H1 (cell line): ENCODE data around the gene GRIK4. TPM values are rescaled to one million over a fixed set of nuclear protein-coding genes. Genes with fewer than 3 reads are reported as not detected.
A peak's percentile ranks its signal among the peaks of the same experiment; 100 is the strongest.

ENCODE experiments used
- CTCF ChIA-PET: fragments of 300-600 bp; sonication (Branson Sonifier 250); formaldehyde crosslinking; loops from one replicate; lab custom pipeline; 2021; ENCODE audit not compliant: partially characterized antibody; lab: Charles Lee
- POLR2A ChIA-PET: fragments of 300-600 bp; sonication (Branson Sonifier 250); formaldehyde crosslinking; loops from one replicate; lab custom pipeline; 2021; ENCODE audit warnings: inconsistent platforms; ENCODE audit not compliant: partially characterized antibody; lab: Charles Lee
- DNase-seq, 2 experiments: peaks; one replicate each; pipeline versions ENCODE4 v3.0.0 to v3.0.0-alpha.2; 2010 to 2022; ENCODE audit warnings: low spot score in 2 of 2, low read depth in 1 of 2, mixed read lengths in 1 of 2
- FAIRE-seq: peaks from 2 replicates; lab custom pipeline; 2011; peaks lifted over from hg19 to GRCh38; lab: Jason Lieb, UNC
- H2AFZ ChIP-seq: 2 replicates; pipeline ENCODE4 v1.8.1; 2012; ENCODE audit warnings: low read length, inconsistent platforms
- H2AK5ac ChIP-seq: 2 replicates; pipeline ENCODE4 v1.6.1; 2013; ENCODE audit warnings: low read depth, low read length
- H2BK120ac ChIP-seq: replicated peaks from 2 replicates; pipeline ENCODE3; 2013; ENCODE audit warnings: low read depth, low read length, inconsistent platforms
- H2BK12ac ChIP-seq: 2 replicates; pipeline ENCODE4 v1.6.1; 2013; ENCODE audit warnings: low read depth, low read length
- H2BK15ac ChIP-seq: 2 replicates; pipeline ENCODE4 v1.6.1; 2013; ENCODE audit warnings: low read length
- H2BK20ac ChIP-seq: 2 replicates; pipeline ENCODE4 v1.6.1; 2013; ENCODE audit warnings: low read length
- H2BK5ac ChIP-seq: 2 replicates; pipeline ENCODE4 v1.6.1; 2013; ENCODE audit warnings: low read depth, low read length
- H3K14ac ChIP-seq: 2 replicates; pipeline ENCODE4 v1.6.1; 2013; ENCODE audit warnings: inconsistent platforms; ENCODE audit not compliant: insufficient read length
- H3K18ac ChIP-seq: 2 replicates; pipeline ENCODE4 v1.6.1; 2013; ENCODE audit warnings: low read length; ENCODE audit errors: extremely low read depth
- H3K23ac ChIP-seq: 2 replicates; pipeline ENCODE4 v1.6.1; 2013; ENCODE audit warnings: inconsistent platforms; ENCODE audit not compliant: insufficient read length
- H3K23me2 ChIP-seq: 2 replicates; pipeline ENCODE4 v1.6.1; 2013; ENCODE audit warnings: low read depth, low read length
- H3K27ac ChIP-seq: 2 replicates; pipeline ENCODE4 v1.6.1; 2011; ENCODE audit warnings: low read depth, low read length, inconsistent platforms
- H3K27me3 ChIP-seq, 4 experiments: replicated peaks in 1 of 4; 1 replicate in 1 of 4; 2 replicates in 3 of 4; pipeline versions ENCODE4 v1.6.1 to v1.8.1; 2011 to 2013; ENCODE audit warnings: low read length in 3 of 4, mild to moderate bottlenecking in 3 of 4, inconsistent platforms in 2 of 4, mixed read lengths in 2 of 4, moderate library complexity in 1 of 4; ENCODE audit not compliant: control insufficient read depth in 3 of 4, insufficient read depth in 3 of 4; ENCODE audit errors: extremely low read depth in 1 of 4
- H3K36me3 ChIP-seq, 4 experiments: 2 replicates each; pipeline versions ENCODE4 v1.6.1 to v1.8.1; 2011 to 2013; ENCODE audit warnings: mild to moderate bottlenecking in 4 of 4, low read length in 3 of 4, moderate library complexity in 2 of 4, control low read depth in 1 of 4, inconsistent platforms in 1 of 4; ENCODE audit not compliant: insufficient read depth in 4 of 4, control insufficient read depth in 2 of 4
- H3K4ac ChIP-seq: replicated peaks from 2 replicates; pipeline ENCODE3; 2013; ENCODE audit warnings: low read length, low read depth, mixed read lengths, inconsistent platforms; ENCODE audit not compliant: insufficient read length
- H3K4me1 ChIP-seq, 4 experiments: replicated peaks in 1 of 4; 1 replicate in 1 of 4; 2 replicates in 3 of 4; pipeline versions ENCODE4 v1.6.1 to v1.8.1; 2011 to 2013; ENCODE audit warnings: low read length in 3 of 4, inconsistent platforms in 2 of 4, mixed read lengths in 1 of 4; ENCODE audit not compliant: insufficient read depth in 4 of 4, control insufficient read depth in 3 of 4
- H3K4me2 ChIP-seq, 2 experiments: 2 replicates each; pipeline versions ENCODE4 v1.6.1 to v1.8.1; 2011 to 2013; ENCODE audit warnings: low read depth in 2 of 2, low read length in 2 of 2, control low read depth in 1 of 2, inconsistent platforms in 1 of 2, mild to moderate bottlenecking in 1 of 2; ENCODE audit not compliant: insufficient read depth in 1 of 2
- H3K4me3 ChIP-seq, 4 experiments: fragments of 200-600, 300-600 bp in 1 of 4; sonication (generic), shearing (Covaris generic), sonication (Bioruptor Twin) in 1 of 4; 2 replicates each; pipeline versions ENCODE4 v1.5.1 to v1.8.1; 2011 to 2016; ENCODE audit warnings: low read length in 4 of 4, low read depth in 3 of 4, control low read depth in 2 of 4, inconsistent platforms in 2 of 4, mild to moderate bottlenecking in 2 of 4, mixed read lengths in 1 of 4, moderate library complexity in 1 of 4; ENCODE audit not compliant: insufficient read depth in 2 of 4; ENCODE audit errors: extremely low read depth in 1 of 4
- H3K56ac ChIP-seq: replicated peaks from 2 replicates; pipeline ENCODE3; 2013; ENCODE audit warnings: low read depth, mild to moderate bottlenecking, mixed read lengths, low read length, inconsistent platforms; ENCODE audit not compliant: insufficient read length
- H3K79me1 ChIP-seq: 2 replicates; pipeline ENCODE4 v1.6.1; 2013; ENCODE audit warnings: low read depth, low read length, control low read depth
- H3K79me2 ChIP-seq, 2 experiments: 2 replicates each; pipeline versions ENCODE4 v1.6.1 to v1.8.1; 2012 to 2013; ENCODE audit warnings: low read length in 2 of 2, mild to moderate bottlenecking in 2 of 2, inconsistent platforms in 1 of 2; ENCODE audit not compliant: insufficient read depth in 2 of 2, control insufficient read depth in 1 of 2
- H3K9ac ChIP-seq, 4 experiments: replicated peaks in 1 of 4; 1 replicate in 1 of 4; 2 replicates in 3 of 4; pipeline versions ENCODE4 v1.6.1 to v1.8.1; 2011 to 2013; ENCODE audit warnings: low read depth in 3 of 4, low read length in 3 of 4, control low read depth in 2 of 4, mild to moderate bottlenecking in 2 of 4, moderate library complexity in 2 of 4, inconsistent platforms in 1 of 4; ENCODE audit errors: extremely low read depth in 1 of 4
- H3K9me3 ChIP-seq, 2 experiments: 2 replicates each; pipeline versions ENCODE4 v1.6.1 to v1.8.1; 2012 to 2013; ENCODE audit warnings: mild to moderate bottlenecking in 2 of 2, moderate library complexity in 2 of 2, control low read depth in 1 of 2, inconsistent platforms in 1 of 2, low read depth in 1 of 2, low read length in 1 of 2, mixed read lengths in 1 of 2; ENCODE audit not compliant: insufficient read depth in 2 of 2
- H4K20me1 ChIP-seq, 2 experiments: replicated peaks in 1 of 2; 2 replicates each; pipeline versions ENCODE3 to v1.8.1; 2011 to 2013; ENCODE audit warnings: inconsistent platforms in 2 of 2, low read length in 2 of 2, mild to moderate bottlenecking in 1 of 2; ENCODE audit not compliant: insufficient read depth in 2 of 2, control insufficient read depth in 1 of 2
- H4K5ac ChIP-seq: 2 replicates; pipeline ENCODE4 v1.6.1; 2013; ENCODE audit warnings: low read length, low read depth, mixed read lengths, inconsistent platforms; ENCODE audit not compliant: insufficient read length
- H4K8ac ChIP-seq: 2 replicates; pipeline ENCODE4 v1.8.0; 2013; ENCODE audit warnings: mild to moderate bottlenecking, moderate library complexity, low read length, inconsistent platforms; ENCODE audit not compliant: insufficient read depth; ENCODE audit errors: extremely low read depth
- H4K91ac ChIP-seq: replicated peaks from 2 replicates; pipeline ENCODE3; 2013; ENCODE audit warnings: low read length, mixed read lengths, inconsistent platforms; ENCODE audit not compliant: insufficient read length
- EP300 ChIP-seq, 2 experiments: IDR thresholded peaks; 1 replicate in 1 of 2; 2 replicates in 1 of 2; pipeline ENCODE4 v1.6.1; 2011 to 2012; ENCODE audit warnings: low read depth in 2 of 2, low read length in 2 of 2, mild to moderate bottlenecking in 2 of 2, borderline replicate concordance in 1 of 2, inconsistent platforms in 1 of 2, moderate library complexity in 1 of 2
- GTF2F1 ChIP-seq: IDR thresholded peaks from 2 replicates; pipeline ENCODE4 v1.6.1; 2012; ENCODE audit warnings: low read depth, low read length, improper control_type of control experiment, borderline replicate concordance
- RXRA ChIP-seq: IDR thresholded peaks from 2 replicates; pipeline ENCODE4 v1.6.1; 2011; ENCODE audit warnings: low read depth, mild to moderate bottlenecking, low read length, moderate library complexity; ENCODE audit not compliant: insufficient read depth
- SAP30 ChIP-seq: fragments of 300-600 bp; sonication (generic); IDR thresholded peaks from 2 replicates; pipeline ENCODE4 v1.7.1; 2012; ENCODE audit warnings: low read length, moderate library complexity, mild to moderate bottlenecking, inconsistent platforms; ENCODE audit not compliant: insufficient read depth, insufficient replicate concordance
- WGBS, 2 experiments: shearing (Covaris generic) in 1 of 2; methylation state at CpG; one replicate each; pipeline versions ENCODE4 v1.1.6 to v1.1.7; 2013 to 2015; ENCODE audit warnings: low lambda C conversion rate in 2 of 2, mixed read lengths in 2 of 2, inconsistent platforms in 1 of 2, low coverage in 1 of 2, missing lambda C conversion rate in 1 of 2; ENCODE audit not compliant: insufficient replicate concordance in 2 of 2, insufficient coverage in 1 of 2, insufficient read length in 1 of 2; ENCODE audit errors: extremely low coverage in 1 of 2, missing lambda C conversion rate in 1 of 2; 5-methylcytosine and 5-hydroxymethylcytosine counted together
- polyA plus RNA-seq, 7 experiments: library from polyadenylated mRNA; depleted of rRNA in 3 of 7; stranded (reverse) in 5 of 7; unstranded in 2 of 7; fragments of >200 nt in 5 of 7; fragments of 200-250 nt in 2 of 7; gene quantifications; 1 replicate in 5 of 7; 2 replicates in 1 of 7; 4 replicates in 1 of 7; pipeline versions ENCODE4 v1.2.1 to v1.2.3, GENCODE V29; 2011 to 2013; ENCODE audit warnings: missing spikeins in 2 of 7, mixed read lengths in 2 of 7
- total RNA-seq: library from RNA; stranded (reverse); fragmentation: NEBNext Ultra II Directional; extraction: Animal tissue kit (Norgen Biotek cat#: 25700); gene quantifications from 2 replicates; pipeline ENCODE4 v1.2.1, GENCODE V29; 2021

Gene GRIK4
- total and polyA plus RNA-seq, 2 of the 8 experiments (the other 6 are each of a cell fraction or from before 2014, with no cell fraction given) = 1.2 to 2.9 TPM

GRCh38 chr11:120549346-120549745 lies 37.8 kb downstream of the GRIK4 start:
- H2BK15ac ChIP-seq = no peak overlapping the region
- FAIRE-seq = no peak
- TF ChIP-seq SAP30 (no peak), GTF2F1 (no peak), EP300 (IDR thresholded peaks at IDR 0.05; ENCODE audit: borderline replicate concordance in 1 of 2, low read depth in 2 of 2, low read length in 2 of 2) (no peak), RXRA (no peak)
- TF ChIP-seq, all 59 proteins: peak for 0
- H4K5ac ChIP-seq = no peak overlapping the region
- no peak overlapping the region for H3K9ac ChIP-seq
- no peaks in the 10 kb centered on the region for H3K79me1 ChIP-seq
- no peaks in the 10 kb centered on the region; the same call in none of the 2 replicates for H3K23me2 ChIP-seq
- no peak overlapping the region for H2AK5ac ChIP-seq
- H2BK20ac ChIP-seq = 0 out of 2 replicates have a peak overlapping the region, but pooled peaks have one; percentile 32
- peaks cover 4 to 23% (median 14%) of the 10 kb centered on the region in 4 experiments for H3K4me1 ChIP-seq
- H3K14ac ChIP-seq = no peak overlapping the region
- H3K9me3 ChIP-seq = no peaks in the 10 kb centered on the region
- H3K56ac ChIP-seq = no peak overlapping the region
- no peaks in the 10 kb centered on the region; a peak in 1 of 7 replicates for H3K27me3 ChIP-seq
- H4K20me1 ChIP-seq = no peaks in the 10 kb centered on the region
- H3K4me2 ChIP-seq = no peak overlapping the region
- no peak overlapping the region for H2BK5ac ChIP-seq
- no peaks in the 10 kb centered on the region for H3K79me2 ChIP-seq
- H2AFZ ChIP-seq = no peak overlapping the region
- ChIA-PET CTCF (interaction anchor here (0.6 to 2.5 kb wide), 8 partner anchors 18 to 513 kb away, joined by 3 to 6 read pairs (median 4); no protein-coding TSS in a partner anchor), POLR2A (no interaction called here)
- no peak for DNase-seq
- H3K27ac ChIP-seq = no peak overlapping the region
- no peak overlapping the region for H4K91ac ChIP-seq
- H2BK12ac ChIP-seq = no peak overlapping the region
- H4K8ac ChIP-seq = 0 out of 2 replicates have a peak overlapping the region, but pooled peaks have one; percentile 4
- 79% methylated on average over 11 of the region's 11 CpGs; no CpG with 5 or more reads in 1 of the 2 experiments for WGBS, 2 experiments
- H3K23ac ChIP-seq = no peak overlapping the region
- H3K4ac ChIP-seq = no peak overlapping the region
- H3K18ac ChIP-seq = peak overlapping the region; percentile 32; the same call in 1 of the 2 replicates
- no peak overlapping the region for H3K4me3 ChIP-seq
- H2BK120ac ChIP-seq = no peak overlapping the region
- H3K36me3 ChIP-seq = no peaks in the 10 kb centered on the region
